GM06990 (cell line): ENCODE data around the gene RETREG1.

ENCODE experiments used
- DNase-seq: peaks from one replicate; pipeline ENCODE4 v3.0.0-alpha.2; 2011; ENCODE audit not compliant: insufficient read length; ENCODE audit errors: extremely low read depth
- H3K27me3 ChIP-seq: replicated peaks from 2 replicates; pipeline ENCODE4 v1.6.0; 2011; ENCODE audit warnings: low read length; ENCODE audit not compliant: control insufficient read depth, insufficient read depth
- H3K36me3 ChIP-seq: 2 replicates; pipeline ENCODE4 v1.5.1; 2011; ENCODE audit warnings: low read length; ENCODE audit not compliant: control insufficient read depth, insufficient read depth
- H3K4me3 ChIP-seq: replicated peaks from 2 replicates; pipeline ENCODE4 v1.5.1; 2011; ENCODE audit warnings: low read depth, mild to moderate bottlenecking, control low read depth, low read length
- TF ChIP-seq, protein P1 (sequence below): IDR thresholded peaks from 2 replicates; pipeline ENCODE4 v1.5.1; 2011; ENCODE audit warnings: low read length, control low read depth, mild to moderate bottlenecking, inconsistent platforms; ENCODE audit not compliant: insufficient read depth, poor library complexity, severe bottlenecking

The RETREG1 gene

DNA sequence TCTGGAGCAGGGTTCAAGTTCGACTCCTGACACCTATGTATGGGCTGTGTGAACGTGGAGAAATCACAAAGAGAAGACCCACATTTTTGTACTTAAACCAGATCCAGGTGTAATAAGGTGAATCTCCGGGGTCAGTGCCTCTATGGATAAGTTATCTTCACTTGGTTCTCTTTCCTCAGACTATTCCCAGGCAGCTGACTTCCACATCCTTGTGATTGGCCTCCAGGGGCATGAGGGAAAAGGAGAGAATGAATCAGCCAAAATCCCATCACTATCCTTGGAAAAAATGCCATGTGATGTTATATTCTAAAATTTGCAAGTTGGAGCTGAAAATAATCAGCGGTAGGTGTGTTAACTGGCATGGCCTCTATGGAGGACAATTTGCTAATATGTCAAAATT lies 188.4 kb downstream of the RETREG1 start:
- no peaks in the 10 kb centered on the region for H3K27me3 ChIP-seq
- no peak overlapping the region for H3K4me3 ChIP-seq
- no peak for DNase-seq
- H3K36me3 ChIP-seq, result no peaks in the 10 kb centered on the region
- TF ChIP-seq, protein P1, sequence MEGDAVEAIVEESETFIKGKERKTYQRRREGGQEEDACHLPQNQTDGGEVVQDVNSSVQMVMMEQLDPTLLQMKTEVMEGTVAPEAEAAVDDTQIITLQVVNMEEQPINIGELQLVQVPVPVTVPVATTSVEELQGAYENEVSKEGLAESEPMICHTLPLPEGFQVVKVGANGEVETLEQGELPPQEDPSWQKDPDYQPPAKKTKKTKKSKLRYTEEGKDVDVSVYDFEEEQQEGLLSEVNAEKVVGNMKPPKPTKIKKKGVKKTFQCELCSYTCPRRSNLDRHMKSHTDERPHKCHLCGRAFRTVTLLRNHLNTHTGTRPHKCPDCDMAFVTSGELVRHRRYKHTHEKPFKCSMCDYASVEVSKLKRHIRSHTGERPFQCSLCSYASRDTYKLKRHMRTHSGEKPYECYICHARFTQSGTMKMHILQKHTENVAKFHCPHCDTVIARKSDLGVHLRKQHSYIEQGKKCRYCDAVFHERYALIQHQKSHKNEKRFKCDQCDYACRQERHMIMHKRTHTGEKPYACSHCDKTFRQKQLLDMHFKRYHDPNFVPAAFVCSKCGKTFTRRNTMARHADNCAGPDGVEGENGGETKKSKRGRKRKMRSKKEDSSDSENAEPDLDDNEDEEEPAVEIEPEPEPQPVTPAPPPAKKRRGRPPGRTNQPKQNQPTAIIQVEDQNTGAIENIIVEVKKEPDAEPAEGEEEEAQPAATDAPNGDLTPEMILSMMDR, result no peak

GRCh38 chr5:16427587-16427986 lies 189.2 kb downstream of the RETREG1 start:
- H3K36me3 ChIP-seq, result no peaks in the 10 kb centered on the region
- DNase-seq, result no peak
- H3K27me3 ChIP-seq, result no peaks in the 10 kb centered on the region
- H3K4me3 ChIP-seq, result no peak overlapping the region
- TF ChIP-seq, protein P1, result no peak
